T-helper 2 cell (primary cell): ENCODE data around the gene KCNG4.
"Not testable (repeated sequence)": the region's sequence is repeated elsewhere in the genome, so short reads cannot be mapped to it uniquely, and the experiment has no call there.

Experiments used
- DNase-seq, 5 experiments: peaks; one replicate each; pipeline versions ENCODE4 v3.0.0 to v3.0.0-alpha.2; 2012 to 2022

KCNG4 gene

DNA sequence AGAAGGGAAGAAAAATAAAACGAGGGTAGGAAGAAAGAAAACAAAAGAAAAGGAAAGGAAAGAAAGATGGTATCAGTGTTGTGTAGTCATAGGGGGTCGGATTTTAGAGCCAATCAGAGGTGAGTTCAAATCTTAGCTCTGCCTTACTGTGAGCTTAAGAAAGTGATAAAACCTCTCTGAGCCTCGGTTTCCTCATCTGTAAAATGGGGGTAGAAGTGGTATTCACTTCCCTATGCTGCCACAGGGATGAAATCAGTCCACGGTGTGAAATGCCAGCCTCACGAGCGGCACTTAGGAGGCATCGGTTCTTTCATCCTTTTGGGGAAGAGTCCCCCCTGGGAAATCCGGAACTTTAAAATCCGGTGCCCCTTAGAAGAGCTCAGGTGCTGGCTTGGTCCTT, 6.1 kb downstream of the KCNG4 start:
- no peak for DNase-seq

DNA sequence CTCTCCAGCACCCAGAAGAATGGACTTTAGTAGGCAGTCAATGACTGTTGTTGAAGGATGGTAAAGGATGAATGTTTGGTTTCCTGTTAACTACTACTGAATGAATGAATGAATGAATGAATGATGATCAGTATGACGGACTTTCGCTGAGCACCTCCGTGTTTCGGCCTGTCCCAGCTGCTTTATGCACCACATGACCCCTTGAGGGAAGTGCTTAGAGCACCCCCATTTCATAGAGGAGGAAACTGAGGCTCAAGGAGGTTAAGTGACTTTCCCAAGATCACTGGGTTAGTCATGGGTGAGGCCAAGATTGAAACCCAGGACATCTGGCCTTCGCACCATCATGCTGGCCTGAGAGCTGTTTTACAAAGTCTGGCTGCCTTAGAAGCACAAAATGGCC, 6.8 kb downstream of the KCNG4 start:
- DNase-seq, result no peak

DNA sequence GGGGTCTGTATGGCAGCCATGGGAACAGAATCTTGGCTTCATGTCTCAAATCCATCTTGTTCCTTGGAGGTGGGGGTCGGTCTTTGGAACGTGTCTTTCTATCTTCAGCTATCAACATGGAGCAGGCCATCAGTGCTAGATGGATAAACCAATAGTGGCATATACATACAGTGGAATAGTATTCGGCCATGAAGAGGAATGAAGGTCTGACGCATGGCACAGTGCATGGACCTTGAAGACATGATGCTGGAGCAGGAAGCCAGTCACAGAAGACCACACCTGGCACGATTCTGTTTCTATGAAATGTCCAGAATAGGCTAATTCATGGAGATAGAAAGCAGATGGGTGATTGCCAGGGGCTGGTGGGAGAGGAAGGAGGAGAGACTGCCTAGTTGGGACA, 7.8 kb downstream of the KCNG4 start:
- no peak for DNase-seq

DNA sequence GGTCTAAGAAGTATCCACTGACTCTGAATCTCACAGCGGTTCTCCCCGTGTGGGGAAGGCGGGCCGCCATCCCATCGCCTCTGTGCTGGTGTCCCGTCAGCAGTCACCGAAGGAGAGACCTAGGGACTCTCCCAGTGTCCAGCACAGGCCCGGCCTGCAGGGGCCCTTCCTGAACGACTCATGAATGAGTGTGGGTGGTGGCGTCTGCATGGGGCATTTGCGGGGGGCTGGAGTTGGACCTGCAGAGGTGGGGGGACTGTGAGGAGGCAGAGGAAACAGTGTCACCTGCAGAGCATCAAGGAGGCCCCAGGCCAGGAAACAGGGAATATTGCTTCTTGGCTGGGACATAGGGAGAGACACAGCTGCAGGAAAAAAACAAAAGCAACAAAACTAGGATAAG, 10.3 kb downstream of the KCNG4 start:
- DNase-seq, result no peak

DNA sequence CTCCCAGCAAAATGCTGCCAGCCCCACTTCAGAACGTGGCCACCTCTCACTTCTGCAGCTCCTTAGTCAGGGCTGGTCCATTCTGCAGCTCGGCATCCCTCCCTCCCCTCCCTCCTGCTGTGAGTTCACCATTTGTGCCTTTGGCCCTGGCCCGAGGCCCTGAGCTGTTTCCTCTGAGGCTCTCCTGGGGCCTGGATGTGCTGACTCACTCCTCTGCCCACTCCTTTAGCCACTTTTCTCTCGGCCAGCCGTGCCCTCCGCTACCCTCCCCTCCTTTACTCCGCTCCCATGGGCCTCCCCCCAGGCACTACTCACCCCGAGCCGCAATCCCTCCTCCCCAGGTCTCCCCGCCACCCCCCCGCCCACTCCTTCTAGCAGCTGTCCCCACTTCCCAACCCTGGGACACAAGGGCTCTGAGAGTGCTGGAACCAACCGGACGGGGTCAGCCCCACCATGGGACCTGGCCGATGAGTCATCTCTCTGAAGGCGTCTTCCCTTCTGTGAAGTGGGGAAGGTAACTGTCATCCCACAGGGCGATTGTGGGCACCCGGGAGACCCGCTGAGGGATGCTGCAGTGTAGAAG, 11.5 kb downstream of the KCNG4 start:
- DNase-seq, result no peak

DNA sequence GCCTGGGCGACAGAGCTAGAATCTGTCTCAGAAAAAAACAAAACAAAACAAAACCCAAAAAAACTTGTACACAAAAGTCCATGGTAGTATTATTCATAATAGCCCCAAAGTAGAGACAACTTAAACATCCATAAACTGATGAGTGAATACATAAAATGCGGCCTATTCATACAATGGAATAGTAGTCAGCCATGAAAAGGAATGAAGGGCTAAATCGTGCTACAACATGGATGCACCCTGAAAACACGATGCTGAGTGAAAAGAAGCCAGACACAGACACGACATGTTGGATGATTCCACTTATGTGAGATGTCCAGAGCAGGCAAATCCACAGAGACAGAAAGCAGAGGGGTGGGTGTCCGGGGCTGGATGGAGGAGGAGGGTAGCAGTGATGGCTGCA, 12.3 kb downstream of the KCNG4 start:
- no peak for DNase-seq

DNA sequence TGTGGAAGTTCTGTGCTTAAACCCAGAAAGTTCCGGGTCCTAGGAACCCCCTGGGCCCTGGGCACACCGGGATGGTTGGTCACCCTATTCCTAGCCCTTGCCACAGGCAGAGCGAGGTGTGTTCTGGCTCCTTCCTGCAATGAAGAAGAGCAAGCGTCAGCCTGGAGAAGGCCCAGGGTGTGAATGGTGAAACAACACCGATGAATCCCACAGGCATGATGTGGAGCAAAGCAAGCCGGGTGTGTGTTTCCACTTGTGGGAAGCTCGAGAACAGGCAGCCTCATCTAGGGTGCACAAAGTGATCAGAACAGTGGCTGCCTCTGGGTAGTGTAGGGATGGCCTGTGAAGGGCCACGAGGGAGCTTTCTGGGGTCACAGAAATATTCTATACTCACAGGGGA, 13.8 kb downstream of the KCNG4 start:
- DNase-seq, result no peak

DNA sequence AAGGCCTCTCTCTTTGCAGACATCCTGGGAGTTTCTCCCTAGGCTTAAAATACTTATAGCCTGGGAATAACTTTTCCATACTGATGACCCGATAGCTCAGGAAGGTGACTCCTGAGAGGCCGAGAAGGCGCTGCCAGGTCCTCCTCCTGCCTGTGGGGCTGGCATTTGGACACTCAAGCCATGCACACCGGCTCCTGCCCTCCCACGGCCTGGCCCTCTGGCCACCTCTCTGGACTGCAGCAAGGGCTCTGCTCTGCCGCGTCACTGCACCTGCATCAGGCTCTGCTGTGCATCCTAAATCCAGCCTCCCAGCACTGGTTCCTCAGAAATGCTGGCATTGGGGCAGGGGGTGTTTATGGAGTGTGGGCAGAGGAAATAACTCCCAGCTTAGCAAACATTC, 14.2 kb downstream of the KCNG4 start:
- DNase-seq, result no peak

DNA sequence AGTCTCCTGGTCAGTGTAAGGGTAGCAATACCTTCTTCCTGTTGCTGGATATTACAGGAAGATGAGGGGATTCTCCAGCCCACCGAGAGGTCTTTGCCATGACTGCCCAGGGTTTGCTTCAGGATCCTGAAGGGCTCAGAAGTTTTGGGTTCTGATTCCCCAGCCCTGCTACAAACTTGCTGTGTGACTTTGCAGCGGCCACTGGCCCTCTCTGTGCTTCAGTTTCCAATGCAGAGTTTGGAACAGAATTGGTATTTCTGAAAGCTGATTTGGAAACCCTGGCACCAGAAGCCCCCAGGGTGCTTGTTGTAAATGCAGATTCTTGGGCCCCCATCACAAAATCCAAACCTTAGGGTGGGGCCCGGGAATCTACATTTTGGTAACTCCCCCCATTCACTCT, 14.7 kb downstream of the KCNG4 start:
- DNase-seq, result no peak

DNA sequence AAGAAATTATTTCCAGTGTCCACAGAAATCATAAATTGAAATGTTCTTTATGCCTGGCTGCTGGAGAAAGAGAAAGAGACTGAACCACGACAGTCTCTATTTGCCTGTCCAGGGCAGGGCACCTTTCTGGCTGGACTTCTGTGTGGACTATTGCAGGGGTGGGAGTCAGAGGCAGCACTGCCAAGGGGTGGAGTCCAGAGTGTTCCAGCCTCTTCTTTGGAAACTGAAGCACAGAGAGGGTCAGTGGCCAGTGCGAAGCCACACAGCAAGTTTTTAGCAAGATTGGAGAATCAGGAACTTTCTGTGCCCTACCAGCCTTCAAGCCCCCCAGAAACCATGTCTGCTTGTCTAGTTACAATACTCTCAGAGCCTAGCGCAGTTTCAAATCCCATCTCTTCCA, 15.3 kb downstream of the KCNG4 start:
- DNase-seq, result no peak

DNA sequence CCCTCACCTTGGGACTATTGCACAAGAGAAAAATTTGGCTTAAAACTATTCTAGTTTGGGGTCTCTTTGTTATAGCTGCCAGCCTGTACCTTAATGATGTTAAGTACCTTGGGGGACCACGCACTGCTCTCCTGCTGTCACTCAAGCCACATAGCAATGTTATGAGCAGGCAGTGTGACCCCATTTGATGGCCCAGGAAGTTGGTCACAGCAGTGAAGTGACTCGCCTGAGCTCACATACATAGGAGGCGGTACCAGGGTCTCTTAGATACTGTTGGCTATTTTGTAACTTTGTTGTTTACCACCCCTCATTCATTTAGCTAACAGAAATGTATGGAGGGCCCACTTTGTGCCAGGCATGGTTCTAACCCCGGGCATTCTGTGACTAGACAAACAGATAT, 16.4 kb downstream of the KCNG4 start:
- no peak for DNase-seq

DNA sequence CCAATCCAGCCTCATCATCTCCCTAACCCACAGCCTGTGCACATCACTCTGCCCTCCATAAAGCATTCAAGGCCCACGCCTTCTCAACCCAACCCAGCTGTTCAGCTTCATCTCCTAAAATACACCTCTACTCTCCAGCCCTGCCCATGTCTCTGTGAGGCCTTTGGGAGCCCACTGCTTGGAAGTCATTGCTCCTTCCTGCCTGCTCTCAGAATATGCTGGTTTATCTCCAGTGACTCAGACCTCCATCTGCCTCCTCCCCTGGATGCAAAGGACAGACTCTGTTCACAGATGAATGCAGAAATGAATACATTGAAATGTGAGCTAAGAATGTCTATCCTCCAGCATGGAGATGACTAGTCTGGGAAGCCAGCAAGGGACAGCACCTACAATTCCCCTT, 19.0 kb downstream of the KCNG4 start:
- no peak for DNase-seq

DNA sequence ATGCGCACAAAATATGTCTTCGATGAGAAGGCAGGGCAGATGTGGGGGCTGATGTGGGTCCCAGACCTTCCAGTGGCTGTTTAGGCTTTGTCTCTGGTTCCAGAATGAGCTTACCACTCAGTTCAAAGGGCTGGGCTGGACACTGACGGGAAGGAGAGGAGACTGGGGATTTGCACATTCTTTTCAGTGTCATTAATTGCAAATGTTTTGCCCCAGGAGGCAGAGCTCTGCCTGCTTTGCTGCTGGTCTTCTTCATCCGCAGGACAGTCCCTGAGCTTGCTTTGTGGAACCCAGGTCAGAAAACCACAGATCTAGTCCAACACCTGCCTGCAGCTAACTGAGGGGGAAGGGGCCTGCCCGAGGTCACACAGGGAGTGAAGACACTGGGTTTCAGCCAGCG, 20.9 kb downstream of the KCNG4 start:
- no peak for DNase-seq

DNA sequence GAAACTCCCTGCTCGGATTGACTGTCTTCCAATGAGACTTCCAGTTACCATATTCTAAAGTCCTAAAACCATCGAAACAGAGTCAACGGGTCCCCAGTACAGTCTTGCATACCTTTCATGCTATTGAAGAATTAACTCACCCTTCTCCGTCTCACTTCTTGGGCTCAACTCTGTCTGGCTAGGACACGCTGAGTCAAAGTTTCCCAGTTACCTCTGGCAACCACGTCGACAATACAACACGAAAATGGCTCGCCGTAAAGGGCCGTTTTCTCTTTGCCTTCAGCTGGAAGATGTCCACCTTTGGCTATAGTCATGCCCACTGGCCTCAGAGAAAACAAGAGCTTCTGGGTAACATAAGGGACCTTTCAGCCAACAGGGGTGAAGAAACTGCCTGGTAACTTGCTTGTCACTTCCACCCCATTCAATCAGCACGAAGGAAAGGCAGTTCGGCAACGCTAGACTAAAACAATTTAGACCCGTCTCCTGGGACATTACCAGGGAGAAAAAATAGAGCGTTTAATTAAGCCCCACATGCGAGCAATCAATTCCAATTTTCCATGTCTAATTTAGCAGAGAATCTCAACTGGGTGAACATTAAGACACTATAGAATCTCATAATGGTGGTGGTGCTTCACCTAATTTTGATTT, 21.5 kb downstream of the KCNG4 start:
- DNase-seq, result no peak

DNA sequence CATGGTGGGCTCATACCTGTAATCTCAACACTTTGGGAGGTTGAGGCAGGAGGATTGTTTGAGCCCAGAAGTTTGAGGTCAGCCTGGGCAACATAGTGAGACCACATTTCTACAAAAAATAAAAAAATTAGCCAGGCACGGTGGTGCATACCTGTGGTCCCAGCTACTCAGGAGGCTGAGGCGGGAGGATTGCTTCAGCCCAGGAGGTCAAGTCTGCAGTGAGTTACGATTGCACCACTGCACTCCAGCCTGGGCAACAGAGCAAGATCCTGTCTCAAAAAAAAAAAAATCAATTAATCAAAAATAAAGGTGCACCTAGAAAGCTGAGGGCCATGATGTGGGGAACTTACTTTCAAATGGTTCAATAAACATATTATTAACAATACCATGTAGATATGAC, 23.7 kb downstream of the KCNG4 start:
- not testable (repeated sequence) for DNase-seq

DNA sequence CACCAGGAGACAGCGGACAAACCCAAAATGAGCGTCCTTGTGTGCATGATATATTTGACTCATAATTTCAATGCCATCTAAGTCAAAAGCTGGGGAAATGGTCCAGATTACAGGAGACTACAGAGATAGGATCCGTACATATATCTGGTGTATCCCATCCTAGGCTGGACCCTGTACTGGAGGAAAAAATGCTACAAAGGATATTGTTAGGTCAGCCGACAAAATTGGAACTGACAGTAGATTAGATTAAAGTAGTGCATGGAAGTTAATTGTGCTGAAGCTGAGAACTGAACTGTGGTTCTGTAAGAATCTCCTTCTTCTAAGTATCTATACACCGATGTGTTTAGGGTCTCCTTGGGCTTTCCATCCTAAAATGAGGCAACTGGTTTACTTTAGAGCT, 24.3 kb downstream of the KCNG4 start:
- DNase-seq, result no peak

DNA sequence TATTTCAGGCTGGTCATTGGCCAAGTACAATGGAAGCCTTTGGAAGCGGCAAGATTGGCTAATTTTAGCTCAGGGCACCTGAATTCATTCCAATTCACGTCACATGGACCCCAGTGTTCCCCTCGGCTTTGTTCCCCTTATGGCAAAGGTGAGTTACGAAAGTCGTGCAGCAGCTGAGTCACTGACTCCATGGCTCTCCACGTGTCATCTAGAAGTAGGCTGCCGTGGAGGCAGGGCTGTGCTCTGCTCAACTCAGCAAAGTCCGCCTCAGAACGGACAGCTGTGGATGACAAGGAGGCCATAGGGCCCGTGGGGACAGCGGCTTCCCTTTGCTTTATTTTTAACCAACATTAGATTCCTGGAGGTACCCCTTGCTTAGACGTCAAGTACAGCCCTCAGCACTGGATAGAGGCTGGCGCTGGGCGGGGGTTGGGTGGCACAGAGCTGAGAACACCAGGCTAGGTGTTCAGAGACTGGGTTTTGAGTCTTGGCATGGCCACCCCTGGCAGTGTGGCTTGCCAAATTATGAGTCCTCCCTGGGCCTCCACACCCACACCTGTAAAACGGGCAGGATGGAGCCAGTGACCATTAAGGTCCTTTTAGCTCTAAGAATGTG, 25.3 kb downstream of the KCNG4 start:
- DNase-seq, result no peak

DNA sequence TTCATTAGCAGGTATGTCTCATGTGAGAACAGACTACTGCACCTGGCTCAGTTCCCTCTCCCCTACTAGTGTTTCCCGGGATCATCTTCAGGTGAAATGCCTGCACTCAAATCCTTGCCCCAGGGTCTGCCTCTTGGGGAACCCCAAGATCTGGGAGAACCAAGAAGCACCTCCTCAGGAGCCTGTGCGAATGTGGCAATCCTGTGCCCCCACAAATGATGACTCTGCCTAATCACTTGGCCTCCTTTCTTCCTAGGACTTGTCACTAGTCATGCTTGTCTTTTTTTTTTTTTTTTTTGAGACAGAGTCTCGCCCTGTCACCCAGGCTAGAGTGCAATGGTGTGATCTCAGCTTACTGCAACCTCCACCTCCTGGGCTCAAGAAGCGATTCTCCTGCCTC, 27.2 kb downstream of the KCNG4 start:
- no peak for DNase-seq

DNA sequence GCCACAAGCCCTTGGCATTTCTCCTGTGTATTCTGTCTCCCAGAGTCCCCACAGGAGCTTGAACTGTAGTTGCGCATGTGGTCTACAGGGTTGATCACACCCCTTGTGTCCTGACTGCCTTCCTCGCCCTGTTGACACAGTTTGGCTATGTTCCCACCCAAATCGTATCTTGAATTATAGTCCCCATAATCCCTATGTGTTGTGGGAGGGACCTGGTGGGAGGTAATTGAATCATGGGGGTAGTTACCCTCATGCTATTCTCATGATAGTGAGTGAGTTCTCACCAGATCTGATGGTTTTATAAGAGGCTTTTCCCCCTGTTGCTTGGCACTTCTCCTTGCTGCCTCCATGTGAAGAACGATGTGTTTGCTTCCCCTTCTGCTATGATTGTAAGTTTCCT, 27.7 kb downstream of the KCNG4 start:
- no peak for DNase-seq

DNA sequence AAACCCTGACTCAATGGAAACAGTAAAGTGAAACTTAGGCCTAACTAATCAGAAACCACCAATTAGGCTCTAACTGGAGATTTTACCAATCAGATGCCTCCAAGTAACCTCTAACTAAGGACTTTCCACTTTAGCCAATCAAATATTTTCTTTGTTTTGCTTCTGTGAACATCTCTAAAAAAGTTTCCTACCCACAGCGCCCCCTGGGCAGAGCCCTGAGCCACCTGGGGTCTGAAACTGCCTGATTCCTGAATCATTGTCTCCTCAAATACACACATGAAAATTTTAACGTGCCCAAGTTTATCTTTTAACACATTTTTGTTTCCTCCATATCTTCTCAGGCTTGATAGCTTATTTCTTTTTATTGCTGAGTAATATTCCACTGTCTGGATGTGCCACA, 29.8 kb downstream of the KCNG4 start:
- DNase-seq, result no peak

DNA sequence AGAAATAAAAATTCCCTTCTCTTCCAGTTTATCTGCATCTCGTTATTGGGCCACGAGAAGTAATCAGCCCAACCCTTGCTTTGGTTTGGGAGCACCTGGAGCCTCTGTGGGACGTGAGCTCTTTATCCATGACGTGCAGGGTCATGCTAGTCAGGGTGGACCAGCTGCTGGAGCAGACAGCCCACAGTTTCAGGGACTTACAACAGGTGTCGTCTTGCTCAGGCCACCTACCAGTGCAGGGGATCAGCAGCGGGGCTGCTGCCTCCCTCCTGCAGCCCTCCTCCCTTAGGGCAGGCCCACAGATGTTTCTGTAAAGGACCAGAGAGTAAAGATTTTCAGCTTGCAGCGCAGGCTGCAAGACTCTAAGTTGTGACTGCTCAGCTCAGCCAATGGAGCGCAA, 31.9 kb downstream of the KCNG4 start:
- DNase-seq, result no peak

DNA sequence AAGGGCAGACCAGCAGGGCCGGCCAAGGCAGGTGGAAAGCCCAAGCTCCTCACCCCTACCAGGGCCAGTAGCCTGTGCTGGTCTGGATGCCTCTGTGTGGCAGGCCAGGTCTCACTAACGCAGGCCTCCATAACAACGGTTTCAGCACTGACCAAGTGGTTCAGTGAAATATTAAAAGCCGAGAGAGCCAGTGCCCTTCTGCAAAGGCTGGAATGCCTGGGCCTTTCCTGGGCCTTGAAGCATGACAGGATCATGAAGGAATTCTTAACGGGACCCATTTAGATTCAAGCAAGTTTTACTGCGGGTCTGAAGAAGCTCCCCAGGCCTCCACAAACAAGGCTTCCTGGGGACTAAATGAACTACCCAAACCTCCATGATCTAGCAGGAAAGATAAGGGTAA, 32.6 kb downstream of the KCNG4 start:
- DNase-seq, result no peak

DNA sequence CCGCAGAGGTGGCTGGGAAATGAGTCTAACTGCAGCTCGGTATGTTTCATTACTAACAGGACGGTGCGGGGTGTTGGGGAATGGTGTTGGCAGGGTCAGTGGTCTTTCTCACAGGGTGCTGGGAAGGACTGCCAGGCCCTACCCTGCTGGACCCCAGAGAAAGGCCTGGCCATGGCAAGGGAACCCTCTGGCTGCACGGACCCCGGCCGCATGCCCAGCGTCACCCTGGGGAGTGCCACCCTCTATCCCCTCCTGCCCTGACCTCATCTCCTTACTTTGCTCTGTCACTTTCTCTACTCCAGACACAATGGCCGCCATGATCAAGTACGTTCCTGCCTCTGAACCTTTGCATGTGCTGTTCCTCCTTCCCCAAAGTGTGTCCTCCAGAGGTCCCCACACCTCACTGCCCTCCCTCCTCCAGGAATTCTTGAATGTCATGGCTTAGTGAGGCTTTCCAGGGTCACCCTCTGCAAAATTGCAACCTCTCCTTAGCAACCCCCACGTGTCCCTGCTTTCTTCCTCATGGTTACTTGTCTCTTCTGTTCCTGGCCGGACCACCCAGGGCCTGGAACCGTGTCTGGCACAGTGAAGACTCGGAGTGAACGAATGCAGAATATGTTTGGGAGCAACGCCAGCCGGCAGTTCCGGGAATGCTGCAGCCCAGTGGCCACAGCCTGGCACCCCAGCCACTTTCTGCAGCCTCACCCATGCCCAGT, 33.7 kb downstream of the KCNG4 start:
- no peak for DNase-seq

DNA sequence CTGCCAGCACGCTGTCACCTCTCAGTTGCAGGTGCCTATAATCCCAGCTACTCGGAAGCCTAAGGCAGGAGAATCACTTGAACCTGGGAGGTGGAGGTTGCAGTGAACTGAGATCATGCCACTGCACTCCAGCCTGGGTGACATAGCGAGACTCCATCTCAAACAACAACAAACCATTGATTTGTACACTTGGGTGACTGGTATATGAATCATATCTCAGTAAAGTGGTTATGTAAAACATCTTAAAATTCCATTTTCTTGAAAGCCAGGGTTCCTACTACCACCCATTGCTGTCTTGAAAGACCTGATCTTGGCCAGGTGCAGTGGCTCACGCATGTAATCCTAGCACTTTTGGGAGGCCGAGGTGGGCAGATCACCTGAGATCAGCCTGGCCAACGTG, 34.7 kb downstream of the KCNG4 start:
- not testable (repeated sequence) for DNase-seq
